Osteocyte (in vitro differentiated cells): ENCODE measurements around the gene POLN. TPM values are rescaled to one million over a fixed set of nuclear protein-coding genes. Genes with fewer than 3 reads are reported as not detected.

Experiments used
- DNase-seq: peaks from one replicate; pipeline ENCODE4 v3.0.0; 2021; ENCODE audit warnings: mixed read lengths; ENCODE audit not compliant: unreplicated experiment; ENCODE audit errors: extremely low spot score
- H3K27ac Mint-ChIP-seq: one replicate; pipeline ENCODE4 v1.8.0; 2021; ENCODE audit warnings: mild to moderate bottlenecking, mixed read lengths; ENCODE audit not compliant: unreplicated experiment
- H3K27me3 Mint-ChIP-seq: one replicate; pipeline ENCODE4 v1.8.0; 2021; ENCODE audit warnings: mixed read lengths; ENCODE audit not compliant: unreplicated experiment
- H3K36me3 Mint-ChIP-seq: one replicate; pipeline ENCODE4 v1.8.0; 2021; ENCODE audit warnings: mixed read lengths; ENCODE audit not compliant: unreplicated experiment
- H3K4me1 Mint-ChIP-seq: one replicate; pipeline ENCODE4 v1.8.0; 2021; ENCODE audit warnings: mixed read lengths; ENCODE audit not compliant: unreplicated experiment
- H3K4me3 Mint-ChIP-seq: one replicate; pipeline ENCODE4 v1.8.0; 2021; ENCODE audit warnings: mild to moderate bottlenecking, moderate library complexity, mixed read lengths; ENCODE audit not compliant: unreplicated experiment
- H3K9me3 Mint-ChIP-seq: one replicate; pipeline ENCODE4 v1.8.0; 2021; ENCODE audit warnings: mixed read lengths; ENCODE audit not compliant: unreplicated experiment
- CTCF ChIP-seq: fragments of 200-600 bp; sonication (generic); IDR thresholded peaks from 2 replicates; pipeline ENCODE4 v1.5.0; 2021; ENCODE audit warnings: antibody characterized with exemption, mild to moderate bottlenecking, moderate library complexity
- total RNA-seq: library from RNA; stranded (reverse); gene quantifications from 2 replicates; pipeline ENCODE4 v1.2.1, GENCODE V29; 2021

Gene POLN
- total RNA-seq, 1 donor from 2014 or later = 4.2 TPM

GRCh38 chr4:2262145-2262943, 20.4 kb upstream of the POLN start:
- Mint-ChIP-seq H3K4me1 (peaks cover 10% of the 10 kb centered on the region), H3K9me3 (no peaks in the 10 kb centered on the region), H3K4me3 (peak overlapping the region; percentile 67), H3K27me3 (no peaks in the 10 kb centered on the region), H3K27ac (peak overlapping the region; percentile 59), H3K36me3 (no peaks in the 10 kb centered on the region)
- DNase-seq = peak; percentile 100
- TF ChIP-seq CTCF = no peak

DNA sequence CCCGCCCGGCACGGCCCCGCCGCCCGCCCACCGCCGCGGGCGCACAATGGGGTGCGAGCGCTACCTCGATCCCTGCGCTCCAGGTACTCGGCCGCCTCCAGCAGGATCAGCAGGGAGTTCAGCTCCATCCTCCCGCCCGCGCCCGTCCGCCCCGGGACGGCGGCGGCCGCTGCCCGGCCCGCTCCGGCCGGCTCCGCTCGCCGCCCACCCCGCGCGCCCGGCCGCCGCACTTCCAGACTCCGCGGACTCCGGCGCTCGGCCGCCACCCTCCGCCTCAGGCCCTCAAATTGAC, 19.9 kb upstream of the POLN start, which contains the start of gene MXD4:
Gene MXD4, minus strand, starts transcription at position 257 of the 292 bp plus-strand sequence. Its CDS starts 129 bp downstream, at position 128.
- Mint-ChIP-seq H3K9me3 (no peaks in the 10 kb centered on the region), H3K4me1 (peaks cover 13% of the 10 kb centered on the region), H3K4me3 (peak within 1 kb of the TSS; percentile 75), H3K36me3 (peaks cover 3% of the 10 kb centered on the region), H3K27me3 (no peaks in the 10 kb centered on the region), H3K27ac (peak within 1 kb of the TSS; percentile 59)
- DNase-seq = no peak
- TF ChIP-seq CTCF = no peak

DNA sequence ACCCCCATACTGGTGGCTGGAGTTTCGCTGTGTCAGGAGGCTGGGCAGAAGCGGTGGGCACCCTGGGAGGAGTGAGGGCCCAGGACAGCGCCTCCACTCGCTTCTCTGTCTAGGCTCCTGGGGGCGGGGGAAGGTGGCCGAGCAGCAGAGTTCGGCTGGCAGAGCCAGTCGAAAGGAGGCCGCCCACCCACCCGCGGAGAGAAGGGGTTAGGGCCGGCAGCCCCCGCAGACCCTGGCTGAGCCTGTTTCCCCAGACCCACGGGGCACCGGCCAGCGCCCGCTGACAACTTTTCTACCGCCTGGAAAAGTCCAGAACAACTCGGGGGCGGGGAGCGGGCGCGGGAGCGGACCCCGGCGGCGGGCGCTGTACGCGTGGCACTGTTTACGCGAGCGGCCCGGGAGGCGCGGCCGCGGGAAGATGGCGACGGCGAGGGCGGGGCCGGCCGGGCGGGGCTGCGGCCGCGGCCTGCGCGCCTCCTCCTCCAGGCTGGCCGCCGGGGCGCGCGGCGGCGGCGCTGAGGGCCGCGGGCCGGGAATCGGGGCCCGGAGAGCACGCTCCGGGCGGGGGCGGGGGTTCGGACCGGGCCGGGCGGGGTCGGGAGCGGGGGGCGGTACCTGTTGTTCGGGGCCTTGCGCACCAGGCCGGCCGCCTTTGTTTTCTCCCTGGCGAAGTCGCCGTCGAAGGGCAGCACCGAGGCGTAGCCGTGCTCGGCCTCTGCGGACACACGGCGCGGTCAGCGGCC, 19.4 kb upstream of the POLN start:
- Mint-ChIP-seq H3K4me3 (peak overlapping the region; percentile 75), H3K9me3 (no peaks in the 10 kb centered on the region), H3K27ac (peak overlapping the region; percentile 41), H3K4me1 (peaks cover 14% of the 10 kb centered on the region), H3K36me3 (peaks cover 4% of the 10 kb centered on the region), H3K27me3 (no peaks in the 10 kb centered on the region)
- no peak for TF ChIP-seq CTCF
- DNase-seq = no peak

GRCh38 chr4:2260344-2261109, 18.6 kb upstream of the POLN start:
- H3K27ac Mint-ChIP-seq = peak overlapping the region; percentile 7
- peak overlapping the region; percentile 75 for H3K4me3 Mint-ChIP-seq
- peaks cover 14% of the 10 kb centered on the region for H3K4me1 Mint-ChIP-seq
- DNase-seq = peak; percentile 84
- no peak for TF ChIP-seq CTCF
- H3K9me3 Mint-ChIP-seq = no peaks in the 10 kb centered on the region
- peaks cover 4% of the 10 kb centered on the region for H3K36me3 Mint-ChIP-seq
- no peaks in the 10 kb centered on the region for H3K27me3 Mint-ChIP-seq
